ENCODE measurements around the gene ST7L. TPM values are rescaled to one million over a fixed set of nuclear protein-coding genes. Genes with fewer than 3 reads are reported as not detected.

Gene ST7L
- total and polyA plus RNA-seq, 2 donors (not counting 3 experiments of a cell fraction or from before 2014, with no cell fraction given): 12.3 to 28.4 TPM

DNA sequence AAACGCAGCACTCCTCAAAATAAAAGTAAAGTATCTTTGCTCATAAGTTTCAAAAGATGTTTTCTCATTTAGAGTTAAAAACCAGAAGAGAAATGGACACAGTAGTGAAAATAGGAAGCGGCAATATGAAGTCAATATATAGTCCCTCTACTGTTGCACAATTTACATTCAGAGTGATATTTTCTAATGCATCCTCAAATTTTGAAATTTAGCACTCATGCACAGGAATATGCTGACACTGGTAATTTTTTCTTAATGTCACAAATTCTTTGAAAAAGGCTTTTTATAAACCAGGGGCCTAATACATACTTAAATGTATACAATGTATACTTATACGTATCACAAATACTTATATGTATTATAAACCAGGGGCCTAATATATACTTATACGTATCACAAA lies 19.5 kb downstream of the ST7L start:
- Histone ChIP-seq H3K36me3 (ENCODE audit: control insufficient read depth in 2 of 2, extremely low read depth in 1 of 2, insufficient read depth in 2 of 2, low read length in 2 of 2) (peaks cover 4 to 12% of the 10 kb centered on the region in 2 experiments), H3K4me1 (ENCODE audit: control insufficient read depth, extremely low read depth, insufficient read depth, low read length) (no peaks in the 10 kb centered on the region), H3K4me2 (ENCODE audit: insufficient read depth, low read length) (no peak overlapping the region), H3K9me1 (replicated peaks; ENCODE audit: control insufficient read depth, extremely low read depth, insufficient read depth, low read length) (no peaks in the 10 kb centered on the region), H3K9ac (replicated peaks; ENCODE audit: extremely low read depth, insufficient read depth, low read length) (no peak overlapping the region), H3K27me3 (ENCODE audit: control insufficient read depth in 2 of 2, insufficient read depth in 2 of 2, low read length in 2 of 2) (no peaks in the 10 kb centered on the region), H3K79me2 (ENCODE audit: control insufficient read depth, insufficient read depth, low read length) (no peaks in the 10 kb centered on the region), H3K4me3 (replicated peaks in 1 of 3; ENCODE audit: insufficient read depth in 1 of 3, low read depth in 1 of 3, low read length in 3 of 3) (no peak overlapping the region), H4K20me1 (replicated peaks; ENCODE audit: control insufficient read depth, extremely low read depth, insufficient read depth, low read length) (no peaks in the 10 kb centered on the region), H2AFZ (ENCODE audit: low read depth, low read length) (no peak overlapping the region), H3K27ac (ENCODE audit: insufficient read depth, low read depth, low read length) (no peak overlapping the region), H3K9me3 (replicated peaks; ENCODE audit: control insufficient read depth, insufficient read depth, low read length) (no peaks in the 10 kb centered on the region)
- ChIA-PET POLR2A (no interaction called here), CTCF (interaction anchor here (1.3 to 1.6 kb wide), 2 partner anchors 98 to 301 kb away, joined by 3 to 6 read pairs; no protein-coding TSS in a partner anchor)
- no TSS peak for BruUV-seq (replicated peaks)
- dilution Hi-C loops (cut with MboI; ENCODE audit: extremely low pct_ligation_motif_present, low sequenced_read_pairs) (no loop called here), intact Hi-C loops (cut with micrococcal nuclease) (no loop called here)
- DNase-seq (ENCODE audit: low read depth, low spot score) (no peak), FAIRE-seq (no peak)
- TF ChIP-seq FOS (IDR thresholded peaks at IDR 0.05; ENCODE audit: borderline replicate concordance, insufficient read depth, low read length) (no peak), JUN (IDR thresholded peaks at IDR 0.05; ENCODE audit: borderline replicate concordance, insufficient read depth, insufficient read length, low read depth) (no peak), POLR2A (IDR thresholded peaks at IDR 0.05; ENCODE audit: low read depth, low read length) (no peak), POLR2AphosphoS5 (IDR thresholded peaks at IDR 0.05; ENCODE audit: insufficient read depth, low read depth, low read length) (no peak), GATA2 (IDR thresholded peaks at IDR 0.05; ENCODE audit: insufficient read depth, insufficient read length, low read depth, low read length) (no peak), EZH2 (IDR thresholded peaks at IDR 0.05; ENCODE audit: borderline replicate concordance, low read depth, low read length, severe bottlenecking) (no peak), MYC (IDR thresholded peaks at IDR 0.05; ENCODE audit: low read depth, low read length) (no peak)
- TF ChIP-seq, protein P1, sequence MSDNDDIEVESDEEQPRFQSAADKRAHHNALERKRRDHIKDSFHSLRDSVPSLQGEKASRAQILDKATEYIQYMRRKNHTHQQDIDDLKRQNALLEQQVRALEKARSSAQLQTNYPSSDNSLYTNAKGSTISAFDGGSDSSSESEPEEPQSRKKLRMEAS (IDR thresholded peaks at IDR 0.05; ENCODE audit: insufficient read depth, insufficient read length): no peak
- TF ChIP-seq, protein P2, sequence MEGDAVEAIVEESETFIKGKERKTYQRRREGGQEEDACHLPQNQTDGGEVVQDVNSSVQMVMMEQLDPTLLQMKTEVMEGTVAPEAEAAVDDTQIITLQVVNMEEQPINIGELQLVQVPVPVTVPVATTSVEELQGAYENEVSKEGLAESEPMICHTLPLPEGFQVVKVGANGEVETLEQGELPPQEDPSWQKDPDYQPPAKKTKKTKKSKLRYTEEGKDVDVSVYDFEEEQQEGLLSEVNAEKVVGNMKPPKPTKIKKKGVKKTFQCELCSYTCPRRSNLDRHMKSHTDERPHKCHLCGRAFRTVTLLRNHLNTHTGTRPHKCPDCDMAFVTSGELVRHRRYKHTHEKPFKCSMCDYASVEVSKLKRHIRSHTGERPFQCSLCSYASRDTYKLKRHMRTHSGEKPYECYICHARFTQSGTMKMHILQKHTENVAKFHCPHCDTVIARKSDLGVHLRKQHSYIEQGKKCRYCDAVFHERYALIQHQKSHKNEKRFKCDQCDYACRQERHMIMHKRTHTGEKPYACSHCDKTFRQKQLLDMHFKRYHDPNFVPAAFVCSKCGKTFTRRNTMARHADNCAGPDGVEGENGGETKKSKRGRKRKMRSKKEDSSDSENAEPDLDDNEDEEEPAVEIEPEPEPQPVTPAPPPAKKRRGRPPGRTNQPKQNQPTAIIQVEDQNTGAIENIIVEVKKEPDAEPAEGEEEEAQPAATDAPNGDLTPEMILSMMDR (IDR thresholded peaks at IDR 0.05; ENCODE audit: extremely low read depth in 1 of 2, insufficient read depth in 1 of 2, low read depth in 1 of 2, low read length in 2 of 2): no peak
